Astrocyte (in vitro differentiated cells and primary cell): ENCODE measurements around the gene LSM14A.

Source experiments
- CTCF ChIP-seq: IDR thresholded peaks from 2 replicates; pipeline ENCODE4 v1.5.1; 2011; ENCODE audit warnings: low read depth, mild to moderate bottlenecking, inconsistent platforms, low read length, moderate library complexity; ENCODE audit not compliant: insufficient read depth
- EZH2 ChIP-seq: IDR thresholded peaks from 2 replicates; pipeline ENCODE4 v1.6.1; 2012; ENCODE audit warnings: mild to moderate bottlenecking, low read length, inconsistent platforms; ENCODE audit not compliant: insufficient read depth

GRCh38 chr19:34179066-34179465, 6.8 kb downstream of the LSM14A start:
- TF ChIP-seq CTCF = no peak
- no peak for TF ChIP-seq EZH2
